Loucy (cell line): ENCODE data around the gene NBDY.

Experiments
- H2AFZ ChIP-seq: fragments of 200-600 bp; sonication (generic); 2 replicates; pipeline ENCODE4 v1.6.0; 2016; ENCODE audit warnings: antibody characterized with exemption, mild to moderate bottlenecking, low read length, moderate library complexity
- H3F3A ChIP-seq: fragments of 200-600 bp; 2 replicates; pipeline ENCODE4 v1.6.0; 2016; ENCODE audit warnings: antibody characterized with exemption, low read depth, mild to moderate bottlenecking
- H3K27me3 ChIP-seq: fragments of 200-600 bp; sonication (generic); 2 replicates; pipeline ENCODE4 v1.6.1; 2014; ENCODE audit warnings: low read length, mild to moderate bottlenecking; ENCODE audit not compliant: insufficient read depth, poor library complexity, severe bottlenecking
- H3K36me3 ChIP-seq: fragments of 200-600 bp; sonication (generic); 2 replicates; pipeline ENCODE4 v1.6.1; 2016; ENCODE audit warnings: low read length; ENCODE audit not compliant: insufficient read depth
- H3K4me1 ChIP-seq: fragments of 200-600 bp; sonication (generic); 2 replicates; pipeline ENCODE4 v1.5.1; 2014; ENCODE audit warnings: low read length, mild to moderate bottlenecking; ENCODE audit not compliant: insufficient read depth, poor library complexity, severe bottlenecking
- H3K4me2 ChIP-seq: fragments of 200-600 bp; sonication (generic); 2 replicates; pipeline ENCODE4 v1.6.0; 2014; ENCODE audit warnings: antibody characterized with exemption, low read length, low read depth, mild to moderate bottlenecking; ENCODE audit not compliant: poor library complexity, severe bottlenecking
- H3K4me3 ChIP-seq: fragments of 200-600 bp; sonication (generic); 2 replicates; pipeline ENCODE4 v1.5.1; 2014; ENCODE audit warnings: low read length, mild to moderate bottlenecking, mixed read lengths; ENCODE audit not compliant: poor library complexity, severe bottlenecking
- H3K79me2 ChIP-seq: fragments of 200-600 bp; sonication (generic); 2 replicates; pipeline ENCODE4 v1.6.1; 2014; ENCODE audit warnings: low read length; ENCODE audit not compliant: insufficient read depth
- H3K9ac ChIP-seq: fragments of 200-600 bp; sonication (generic); 2 replicates; pipeline ENCODE4 v1.6.0; 2014; ENCODE audit warnings: mild to moderate bottlenecking, low read depth, low read length, moderate library complexity; ENCODE audit not compliant: poor library complexity, severe bottlenecking
- H3K9me2 ChIP-seq: fragments of 200-600 bp; sonication (generic); replicated peaks from 2 replicates; pipeline ENCODE4 v1.6.1; 2016; ENCODE audit warnings: low read depth, low read length, mixed read lengths
- H3K9me3 ChIP-seq: fragments of 200-600 bp; sonication (generic); 2 replicates; pipeline ENCODE4 v1.6.1; 2014; ENCODE audit warnings: mild to moderate bottlenecking, antibody characterized with exemption, low read length, low read depth; ENCODE audit not compliant: insufficient read depth
- H4K20me1 ChIP-seq: fragments of 200-600 bp; sonication (generic); 2 replicates; pipeline ENCODE4 v1.6.0; 2014; ENCODE audit warnings: antibody characterized with exemption, low read length, mild to moderate bottlenecking; ENCODE audit not compliant: insufficient read depth, poor library complexity, severe bottlenecking
- EZH2phosphoT487 ChIP-seq: fragments of 200-600 bp; IDR thresholded peaks from 2 replicates; pipeline ENCODE4 v1.6.1; 2018; ENCODE audit warnings: antibody characterized with exemption, mild to moderate bottlenecking, moderate library complexity, borderline replicate concordance
- TF ChIP-seq, protein P1 (sequence below): fragments of 200-600 bp; sonication (generic); conservative IDR thresholded peaks from 2 replicates; pipeline ENCODE4 v1.5.1; 2014; ENCODE audit warnings: mild to moderate bottlenecking, antibody characterized with exemption, low read length

NBDY gene

DNA sequence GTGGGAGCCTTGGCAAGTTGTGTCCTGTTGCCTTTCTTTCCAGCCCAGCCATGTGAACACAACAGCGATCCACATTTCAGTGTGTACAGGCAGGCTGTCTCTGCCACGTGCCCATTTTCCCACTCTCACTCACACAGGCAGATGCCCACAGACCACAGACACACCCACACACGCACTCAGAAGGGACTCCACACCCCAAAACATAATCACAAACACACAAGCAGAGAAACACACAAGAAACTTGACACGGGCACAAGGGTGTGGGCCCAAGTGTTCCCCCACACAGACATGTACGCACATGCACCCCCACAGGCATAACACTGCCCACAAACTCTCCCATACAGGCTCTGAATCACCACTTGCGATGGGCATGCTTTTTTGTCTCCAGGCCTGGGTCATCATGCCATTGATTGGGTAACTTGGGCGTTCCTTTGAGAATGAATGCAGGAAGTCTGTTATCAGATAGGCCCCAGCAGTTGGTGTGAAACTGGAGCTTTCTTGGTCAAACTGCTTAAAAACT is 84.3 kb downstream of the NBDY start:
- H3F3A ChIP-seq: no peaks in the 10 kb centered on the region
- H3K4me2 ChIP-seq: peak overlapping the region; percentile 74
- peak overlapping the region; percentile 78 for H3K9ac ChIP-seq
- peaks cover 5% of the 10 kb centered on the region; the same call in 1 of the 2 replicates for H3K36me3 ChIP-seq
- H4K20me1 ChIP-seq: no peaks in the 10 kb centered on the region
- H2AFZ ChIP-seq: no peak overlapping the region
- peaks cover 14% of the 10 kb centered on the region for H3K4me1 ChIP-seq
- H3K9me3 ChIP-seq: no peaks in the 10 kb centered on the region
- TF ChIP-seq EZH2phosphoT487: no peak
- TF ChIP-seq, protein P1, sequence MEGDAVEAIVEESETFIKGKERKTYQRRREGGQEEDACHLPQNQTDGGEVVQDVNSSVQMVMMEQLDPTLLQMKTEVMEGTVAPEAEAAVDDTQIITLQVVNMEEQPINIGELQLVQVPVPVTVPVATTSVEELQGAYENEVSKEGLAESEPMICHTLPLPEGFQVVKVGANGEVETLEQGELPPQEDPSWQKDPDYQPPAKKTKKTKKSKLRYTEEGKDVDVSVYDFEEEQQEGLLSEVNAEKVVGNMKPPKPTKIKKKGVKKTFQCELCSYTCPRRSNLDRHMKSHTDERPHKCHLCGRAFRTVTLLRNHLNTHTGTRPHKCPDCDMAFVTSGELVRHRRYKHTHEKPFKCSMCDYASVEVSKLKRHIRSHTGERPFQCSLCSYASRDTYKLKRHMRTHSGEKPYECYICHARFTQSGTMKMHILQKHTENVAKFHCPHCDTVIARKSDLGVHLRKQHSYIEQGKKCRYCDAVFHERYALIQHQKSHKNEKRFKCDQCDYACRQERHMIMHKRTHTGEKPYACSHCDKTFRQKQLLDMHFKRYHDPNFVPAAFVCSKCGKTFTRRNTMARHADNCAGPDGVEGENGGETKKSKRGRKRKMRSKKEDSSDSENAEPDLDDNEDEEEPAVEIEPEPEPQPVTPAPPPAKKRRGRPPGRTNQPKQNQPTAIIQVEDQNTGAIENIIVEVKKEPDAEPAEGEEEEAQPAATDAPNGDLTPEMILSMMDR: no peak
- peak overlapping the region; percentile 69 for H3K4me3 ChIP-seq
- H3K79me2 ChIP-seq: peaks cover 8% of the 10 kb centered on the region; the same call in 1 of the 2 replicates
- no peaks in the 10 kb centered on the region for H3K27me3 ChIP-seq
- no peaks in the 10 kb centered on the region for H3K9me2 ChIP-seq

DNA sequence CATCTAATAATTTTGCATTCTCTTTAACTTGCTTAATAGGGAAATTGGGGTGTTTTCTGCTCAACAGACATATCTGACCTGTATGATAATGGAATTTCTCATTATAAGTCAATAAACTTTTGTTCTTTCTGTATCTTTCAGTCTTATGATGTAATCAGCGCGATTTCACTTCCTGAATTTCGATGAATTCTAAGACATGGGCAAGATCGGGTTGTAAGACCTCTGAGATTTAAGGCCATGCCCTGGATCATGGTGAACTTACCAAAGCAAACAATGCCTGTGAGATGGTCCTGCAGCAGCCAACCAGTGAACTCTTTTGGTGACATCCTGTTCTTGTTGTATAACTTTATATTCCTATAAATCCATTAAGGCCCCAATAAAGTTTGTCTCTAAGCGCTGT is 88.1 kb downstream of the NBDY start:
- no peak for TF ChIP-seq EZH2phosphoT487
- TF ChIP-seq, protein P1: no peak
- Histone ChIP-seq H3K79me2 (0 out of 2 replicates have a peak, but pooled peaks cover 4% of the 10 kb centered on the region), H3K4me1 (peaks cover 14% of the 10 kb centered on the region), H3K4me2 (no peak overlapping the region), H3K9me2 (no peaks in the 10 kb centered on the region), H3K9me3 (no peaks in the 10 kb centered on the region), H3K9ac (no peak overlapping the region), H3K36me3 (peaks cover 12% of the 10 kb centered on the region; the same call in 1 of the 2 replicates), H4K20me1 (no peaks in the 10 kb centered on the region), H2AFZ (no peak overlapping the region), H3K4me3 (no peak overlapping the region), H3K27me3 (no peaks in the 10 kb centered on the region), H3F3A (no peaks in the 10 kb centered on the region)

DNA sequence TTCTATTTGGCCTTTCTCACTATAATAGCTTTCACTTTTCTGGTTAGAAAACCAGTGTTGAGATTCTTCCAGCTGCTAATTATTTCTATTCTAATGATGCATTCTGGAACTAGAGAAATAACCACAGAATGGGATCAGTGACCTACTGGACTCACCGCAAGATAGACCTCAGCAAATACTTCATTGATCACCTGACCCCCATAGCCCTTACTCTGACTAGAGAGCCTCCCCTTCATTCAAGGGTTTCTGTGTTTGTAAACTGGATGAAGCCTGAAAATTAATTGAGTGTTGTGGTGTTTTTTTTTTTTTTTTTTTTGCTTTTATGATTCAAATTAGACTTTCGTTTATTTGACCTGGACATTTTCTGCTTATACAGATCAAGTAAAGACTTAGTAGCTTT is 97.0 kb downstream of the NBDY start:
- no peaks in the 10 kb centered on the region for H3K79me2 ChIP-seq
- H3K9me3 ChIP-seq: no peaks in the 10 kb centered on the region
- no peak overlapping the region for H3K4me2 ChIP-seq
- no peaks in the 10 kb centered on the region for H3F3A ChIP-seq
- H3K27me3 ChIP-seq: no peaks in the 10 kb centered on the region
- no peak overlapping the region for H3K4me3 ChIP-seq
- TF ChIP-seq EZH2phosphoT487: no peak
- TF ChIP-seq, protein P1: no peak
- no peaks in the 10 kb centered on the region for H3K4me1 ChIP-seq
- no peaks in the 10 kb centered on the region for H4K20me1 ChIP-seq
- H3K36me3 ChIP-seq: no peaks in the 10 kb centered on the region
- no peak overlapping the region for H2AFZ ChIP-seq
- H3K9me2 ChIP-seq: no peaks in the 10 kb centered on the region
- no peak overlapping the region for H3K9ac ChIP-seq
